Measurements from ENCODE around the gene WFDC11.

DNA sequence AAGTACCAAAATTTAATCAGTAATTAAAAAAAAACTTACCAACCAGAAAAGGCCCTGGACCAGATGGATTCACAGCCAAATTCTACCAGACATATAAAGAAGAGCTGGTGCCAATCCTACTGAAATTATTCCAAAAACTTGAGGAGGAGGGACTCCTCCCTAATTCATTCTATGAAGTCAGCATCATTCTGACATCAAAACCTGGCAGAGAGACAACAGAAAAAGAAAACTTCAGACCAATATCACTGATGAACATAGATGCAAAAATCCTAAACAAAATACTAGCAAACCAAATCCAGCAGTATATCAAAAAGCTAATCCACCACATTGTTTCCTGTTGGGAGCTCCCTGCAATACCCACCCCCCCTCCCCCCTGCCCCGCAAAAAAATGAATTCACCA lies at the start of gene WFDC11:
- TF ChIP-seq, protein P1, sequence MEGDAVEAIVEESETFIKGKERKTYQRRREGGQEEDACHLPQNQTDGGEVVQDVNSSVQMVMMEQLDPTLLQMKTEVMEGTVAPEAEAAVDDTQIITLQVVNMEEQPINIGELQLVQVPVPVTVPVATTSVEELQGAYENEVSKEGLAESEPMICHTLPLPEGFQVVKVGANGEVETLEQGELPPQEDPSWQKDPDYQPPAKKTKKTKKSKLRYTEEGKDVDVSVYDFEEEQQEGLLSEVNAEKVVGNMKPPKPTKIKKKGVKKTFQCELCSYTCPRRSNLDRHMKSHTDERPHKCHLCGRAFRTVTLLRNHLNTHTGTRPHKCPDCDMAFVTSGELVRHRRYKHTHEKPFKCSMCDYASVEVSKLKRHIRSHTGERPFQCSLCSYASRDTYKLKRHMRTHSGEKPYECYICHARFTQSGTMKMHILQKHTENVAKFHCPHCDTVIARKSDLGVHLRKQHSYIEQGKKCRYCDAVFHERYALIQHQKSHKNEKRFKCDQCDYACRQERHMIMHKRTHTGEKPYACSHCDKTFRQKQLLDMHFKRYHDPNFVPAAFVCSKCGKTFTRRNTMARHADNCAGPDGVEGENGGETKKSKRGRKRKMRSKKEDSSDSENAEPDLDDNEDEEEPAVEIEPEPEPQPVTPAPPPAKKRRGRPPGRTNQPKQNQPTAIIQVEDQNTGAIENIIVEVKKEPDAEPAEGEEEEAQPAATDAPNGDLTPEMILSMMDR (IDR thresholded peaks at IDR 0.05), result no peak
- TF ChIP-seq POLR2AphosphoS5 (IDR thresholded peaks at IDR 0.05; ENCODE audit: insufficient read depth in 1 of 2, low read depth in 1 of 2), result no peak
